Karpas-422 (cell line): ENCODE results near the gene ILDR2. TPM values are rescaled to one million over a fixed set of nuclear protein-coding genes. Genes with fewer than 3 reads are reported as not detected.
"Not testable (repeated sequence)": the region's sequence is repeated elsewhere in the genome, so short reads cannot be mapped to it uniquely, and the experiment has no call there.

ENCODE experiments used
- DNase-seq: peaks from one replicate; pipeline ENCODE4 v3.0.0-alpha.2; 2015
- H2AFZ ChIP-seq: fragments of 200-600 bp; sonication (generic); 2 replicates; pipeline ENCODE4 v1.6.1; 2014; ENCODE audit warnings: antibody characterized with exemption, low read length, mixed read lengths
- H3K27ac ChIP-seq: fragments of 200-600 bp; sonication (generic); 2 replicates; pipeline ENCODE4 v1.5.1; 2014; ENCODE audit warnings: mild to moderate bottlenecking, low read length, moderate library complexity
- H3K27me3 ChIP-seq: fragments of 200-600 bp; sonication (generic); 2 replicates; pipeline ENCODE4 v1.6.1; 2014; ENCODE audit warnings: low read length, mixed read lengths
- H3K36me3 ChIP-seq: fragments of 200-600 bp; sonication (generic); 2 replicates; pipeline ENCODE4 v1.6.1; 2014; ENCODE audit warnings: low read length, mixed read lengths; ENCODE audit not compliant: insufficient read depth
- H3K4me1 ChIP-seq: fragments of 200-600 bp; sonication (generic); 2 replicates; pipeline ENCODE4 v1.6.1; 2014; ENCODE audit warnings: mild to moderate bottlenecking, low read length, mixed read lengths
- H3K4me2 ChIP-seq: fragments of 200-600 bp; sonication (generic); 2 replicates; pipeline ENCODE4 v1.6.1; 2014; ENCODE audit warnings: low read length, low read depth, mild to moderate bottlenecking; ENCODE audit not compliant: poor library complexity, severe bottlenecking
- H3K4me3 ChIP-seq: fragments of 200-600 bp; sonication (generic); 2 replicates; pipeline ENCODE4 v1.5.1; 2014; ENCODE audit warnings: mild to moderate bottlenecking, antibody characterized with exemption, low read length, mixed read lengths
- H3K79me2 ChIP-seq: fragments of 200-600 bp; sonication (generic); 2 replicates; pipeline ENCODE4 v1.6.1; 2014; ENCODE audit warnings: mild to moderate bottlenecking, low read length, mixed read lengths
- H3K9ac ChIP-seq: fragments of 200-600 bp; sonication (generic); 2 replicates; pipeline ENCODE4 v1.6.0; 2014; ENCODE audit warnings: low read length
- H3K9me2 ChIP-seq: fragments of 200-600 bp; sonication (generic), shearing (Covaris generic); replicated peaks from 2 replicates; pipeline ENCODE4 v1.6.0; 2014; ENCODE audit warnings: mild to moderate bottlenecking, low read length, moderate library complexity; ENCODE audit not compliant: insufficient read depth
- H3K9me3 ChIP-seq: fragments of 300-700, 200-600 bp; sonication (generic); 2 replicates; pipeline ENCODE4 v1.6.1; 2014; ENCODE audit warnings: low read length, mixed read lengths
- H4K20me1 ChIP-seq: fragments of 200-600 bp; sonication (generic); 2 replicates; pipeline ENCODE4 v1.6.1; 2014; ENCODE audit warnings: mild to moderate bottlenecking, antibody characterized with exemption, low read length, low read depth; ENCODE audit not compliant: insufficient read depth
- total RNA-seq: library from RNA; depleted of rRNA; stranded (reverse); fragments of >200 nt; shearing (Covaris generic); gene quantifications from 2 replicates; pipeline ENCODE4 v1.2.3, GENCODE V29; 2014; ENCODE audit warnings: low replicate concordance

The ILDR2 gene
- total RNA-seq, 1 experiment from 2014 or later: 30.7 TPM

- Histone ChIP-seq H3K9me3 (no peaks in the 10 kb centered on the region), H3K9ac (no peak overlapping the region), H3K4me1 (no peaks in the 10 kb centered on the region), H3K4me3 (no peak overlapping the region), H3K27me3 (no peaks in the 10 kb centered on the region), H3K27ac (no peak overlapping the region), H3K4me2 (no peak overlapping the region), H2AFZ (no peak overlapping the region), H3K79me2 (no peaks in the 10 kb centered on the region), H4K20me1 (no peaks in the 10 kb centered on the region), H3K9me2 (no peaks in the 10 kb centered on the region), H3K36me3 (no peaks in the 10 kb centered on the region)
- DNase-seq: no peak
These were observed 90.4 kb downstream of the ILDR2 start for GRCh38 chr1:166884971-166885370.

DNA sequence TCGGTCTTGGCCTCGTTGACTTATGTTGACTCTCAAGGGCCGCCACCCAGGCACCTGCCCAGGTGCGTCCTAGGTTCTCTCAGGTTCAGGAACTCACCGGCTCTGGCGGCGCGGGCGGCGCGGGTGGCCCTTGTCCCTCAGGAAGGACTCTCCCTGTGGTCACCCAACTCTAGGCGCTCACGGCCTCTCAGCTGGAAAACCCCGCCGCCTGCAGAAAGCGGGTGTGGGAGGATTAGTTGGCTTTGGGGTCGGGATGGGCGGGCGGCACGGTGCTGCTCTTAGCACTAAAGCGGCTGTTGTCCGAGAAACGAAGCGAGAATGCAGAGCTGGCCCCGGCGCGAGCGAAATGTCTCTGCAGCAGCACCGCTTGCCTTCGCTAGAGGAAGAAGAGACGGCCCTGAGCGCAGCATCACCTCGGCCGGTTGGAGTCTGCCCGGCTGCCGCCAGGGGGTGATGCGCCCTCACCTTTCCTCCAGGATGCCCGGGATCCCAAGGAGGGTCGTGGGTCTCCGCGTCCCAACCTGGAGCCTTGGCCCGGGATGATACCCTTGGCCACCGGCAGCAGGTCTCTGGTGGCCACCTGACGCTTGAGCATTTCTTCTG, 91.2 kb downstream of the ILDR2 start:
- Histone ChIP-seq H3K4me2 (no peak overlapping the region), H3K27ac (no peak overlapping the region), H3K4me1 (no peaks in the 10 kb centered on the region), H3K27me3 (no peaks in the 10 kb centered on the region), H3K9me2 (no peaks in the 10 kb centered on the region), H3K36me3 (no peaks in the 10 kb centered on the region), H4K20me1 (no peaks in the 10 kb centered on the region), H3K79me2 (no peaks in the 10 kb centered on the region), H3K9me3 (no peaks in the 10 kb centered on the region), H3K9ac (no peak overlapping the region), H3K4me3 (no peak overlapping the region), H2AFZ (no peak overlapping the region)
- DNase-seq: no peak

DNA sequence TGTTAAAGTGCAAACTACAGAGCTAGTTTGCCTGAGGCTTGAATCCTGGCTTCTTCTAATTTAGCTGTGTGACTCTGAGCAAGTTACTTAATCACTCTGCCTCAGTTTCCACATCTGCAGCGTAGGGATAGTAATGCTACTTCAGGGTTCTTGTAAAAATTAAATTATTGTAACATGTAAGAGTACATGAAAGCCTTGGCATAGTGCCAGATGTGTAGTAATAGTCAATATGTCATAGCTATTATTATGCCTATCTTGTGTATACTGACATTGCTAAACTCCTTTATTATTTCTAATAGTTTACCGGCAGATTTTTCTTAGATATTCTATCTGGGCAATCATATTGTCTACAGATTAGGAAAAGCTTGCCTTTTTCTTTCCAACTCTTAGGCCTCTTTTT, 92.4 kb downstream of the ILDR2 start:
- Histone ChIP-seq H3K9me3 (no peaks in the 10 kb centered on the region), H3K4me3 (no peak overlapping the region), H3K27me3 (no peaks in the 10 kb centered on the region), H4K20me1 (no peaks in the 10 kb centered on the region), H3K9ac (no peak overlapping the region), H3K79me2 (no peaks in the 10 kb centered on the region), H3K4me2 (no peak overlapping the region), H2AFZ (no peak overlapping the region), H3K36me3 (no peaks in the 10 kb centered on the region), H3K9me2 (no peaks in the 10 kb centered on the region), H3K4me1 (no peaks in the 10 kb centered on the region), H3K27ac (no peak overlapping the region)
- no peak for DNase-seq

GRCh38 chr1:166878173-166878917, 97.0 kb downstream of the ILDR2 start:
- not testable (repeated sequence) for H2AFZ ChIP-seq, H3K4me2 ChIP-seq, H4K20me1 ChIP-seq, H3K9me3 ChIP-seq, H3K27ac ChIP-seq, DNase-seq, H3K9me2 ChIP-seq, H3K4me3 ChIP-seq, H3K36me3 ChIP-seq, H3K27me3 ChIP-seq, H3K9ac ChIP-seq
- peaks cover 27% of the 10 kb centered on the region for H3K4me1 ChIP-seq
- H3K79me2 ChIP-seq: peaks cover 25% of the 10 kb centered on the region

DNA sequence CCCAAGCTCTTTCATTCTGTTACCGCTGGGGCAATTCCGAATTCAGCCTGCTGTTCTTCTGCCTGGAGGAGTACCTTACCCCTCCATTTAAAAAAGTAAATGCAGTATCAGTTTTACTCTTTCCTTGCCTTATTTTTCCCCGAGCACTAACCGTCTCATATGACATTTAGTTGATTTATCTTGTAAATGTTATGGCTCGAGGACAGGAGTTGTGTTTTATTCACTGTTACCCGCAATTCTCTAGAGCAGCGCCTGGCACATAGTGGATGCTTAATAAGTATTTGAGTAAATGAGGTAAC, 98.9 kb downstream of the ILDR2 start:
- Histone ChIP-seq H3K36me3 (no peaks in the 10 kb centered on the region), H3K79me2 (peaks cover 44% of the 10 kb centered on the region), H3K27ac (no peak overlapping the region), H3K9me2 (no peaks in the 10 kb centered on the region), H3K4me3 (peak overlapping the region; percentile 62), H3K27me3 (no peaks in the 10 kb centered on the region), H2AFZ (peak overlapping the region; percentile 29), H3K4me1 (peaks cover 27% of the 10 kb centered on the region), H3K9me3 (no peaks in the 10 kb centered on the region), H3K9ac (peak overlapping the region; percentile 62), H4K20me1 (no peaks in the 10 kb centered on the region), H3K4me2 (peak overlapping the region; percentile 75)
- no peak for DNase-seq

GRCh38 chr1:166875734-166876539, 99.4 kb downstream of the ILDR2 start, which contains the start of gene TADA1:
TSS of gene TADA1 (minus strand) at chr1:166876264. CDS start at chr1:166876233, 31 bp downstream.
- Histone ChIP-seq H3K36me3 (no peaks in the 10 kb centered on the region), H3K9me2 (no peaks in the 10 kb centered on the region), H3K9me3 (no peaks in the 10 kb centered on the region), H3K79me2 (peaks cover 49% of the 10 kb centered on the region), H3K9ac (peak within 1 kb of the TSS; percentile 90), H3K4me1 (peaks cover 27% of the 10 kb centered on the region), H2AFZ (peak within 1 kb of the TSS; percentile 84), H3K4me3 (peak within 1 kb of the TSS; percentile 97), H3K27me3 (no peaks in the 10 kb centered on the region), H4K20me1 (no peaks in the 10 kb centered on the region), H3K4me2 (peak within 1 kb of the TSS; percentile 89), H3K27ac (peak within 1 kb of the TSS; percentile 72)
- peak; percentile 99 for DNase-seq

GRCh38 chr1:166875302-166875733, 100.0 kb downstream of the ILDR2 start:
- H3K27me3 ChIP-seq: no peaks in the 10 kb centered on the region
- H3K27ac ChIP-seq: peak overlapping the region; percentile 72
- H3K4me1 ChIP-seq: peaks cover 29% of the 10 kb centered on the region
- H2AFZ ChIP-seq: peak overlapping the region; percentile 84; the same call in 1 of the 2 replicates
- H3K36me3 ChIP-seq: no peaks in the 10 kb centered on the region
- H3K9me3 ChIP-seq: no peaks in the 10 kb centered on the region
- H3K79me2 ChIP-seq: peaks cover 55% of the 10 kb centered on the region
- peak overlapping the region; percentile 90 for H3K9ac ChIP-seq
- H3K4me3 ChIP-seq: peak overlapping the region; percentile 97
- H4K20me1 ChIP-seq: no peaks in the 10 kb centered on the region
- H3K9me2 ChIP-seq: no peaks in the 10 kb centered on the region
- peak overlapping the region; percentile 89 for H3K4me2 ChIP-seq
- no peak for DNase-seq

DNA sequence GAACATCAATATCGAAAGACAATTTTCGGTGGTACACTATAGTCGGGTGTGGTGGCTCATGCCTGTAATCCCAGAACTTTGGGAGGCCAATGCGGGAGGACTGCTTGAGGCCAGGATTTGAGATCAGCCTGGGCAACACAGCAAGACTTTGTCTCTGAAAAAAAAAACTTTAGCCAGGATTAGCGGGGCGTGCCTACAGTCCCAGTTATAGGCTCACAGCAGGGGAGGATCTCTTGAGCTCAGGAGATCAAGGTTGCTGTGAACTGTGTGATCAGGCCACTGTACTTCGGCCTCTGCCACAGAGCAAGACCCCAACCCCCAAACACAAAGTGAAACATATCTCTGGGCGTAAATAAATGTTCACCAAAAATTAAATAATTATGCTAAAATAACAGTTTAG, 100.9 kb downstream of the ILDR2 start:
- DNase-seq: no peak
- Histone ChIP-seq H3K4me2 (peak overlapping the region; percentile 89), H3K9me2 (no peaks in the 10 kb centered on the region), H2AFZ (no peak overlapping the region), H3K27ac (no peak overlapping the region), H3K9ac (no peak overlapping the region; the same call in 1 of the 2 replicates), H3K79me2 (peaks cover 64% of the 10 kb centered on the region), H3K4me3 (peak overlapping the region; percentile 97), H4K20me1 (no peaks in the 10 kb centered on the region), H3K4me1 (peaks cover 29% of the 10 kb centered on the region), H3K27me3 (no peaks in the 10 kb centered on the region), H3K9me3 (no peaks in the 10 kb centered on the region), H3K36me3 (no peaks in the 10 kb centered on the region)
